GM19463 (cell line): ENCODE results near the gene CBLN3.

Source experiments
- ATAC-seq: cut with Tn5 transposase; IDR thresholded peaks from one replicate; pipeline ENCODE4 v1.9.1; 2021; ENCODE audit warnings: mild to moderate bottlenecking, moderate library complexity; ENCODE audit not compliant: unreplicated experiment

CBLN3 gene

DNA sequence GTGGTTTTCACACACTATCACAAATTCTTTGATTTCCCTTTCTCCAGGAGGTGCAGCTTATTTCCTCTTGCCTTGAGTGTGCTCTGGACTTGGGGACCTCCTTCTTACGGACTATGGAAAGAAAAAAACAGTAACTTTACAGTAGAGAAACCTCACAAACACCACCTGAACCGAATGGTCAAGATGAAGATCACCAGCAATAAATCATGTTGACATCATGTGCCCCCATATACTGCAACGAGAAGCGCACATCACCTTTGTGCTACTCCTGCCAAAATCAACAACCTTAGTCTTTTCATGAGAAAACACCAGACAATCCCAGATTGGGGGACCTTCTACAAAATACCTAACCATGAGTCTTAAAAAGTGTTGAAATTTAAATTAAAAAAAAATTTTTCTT, 43.9 kb downstream of the CBLN3 start:
- no peak for ATAC-seq

DNA sequence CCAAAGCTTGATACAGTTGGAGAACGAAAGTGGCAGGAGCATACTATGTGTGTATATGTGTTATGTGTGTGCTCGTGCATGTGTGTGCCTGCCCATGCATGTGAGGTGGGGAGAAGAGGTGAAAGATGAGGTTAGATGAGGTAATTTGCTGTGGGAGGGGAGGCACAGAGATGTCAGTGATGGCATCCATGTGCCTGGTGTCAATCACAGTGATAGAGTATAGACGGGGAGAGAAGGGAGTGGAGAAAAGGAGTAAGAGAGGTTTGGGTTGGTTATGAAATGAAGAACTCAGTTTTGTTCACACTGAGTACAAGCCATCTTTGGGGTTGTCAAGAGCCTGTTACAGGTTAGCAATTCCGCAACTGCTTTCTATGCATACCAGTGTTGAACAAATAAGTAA, 45.3 kb downstream of the CBLN3 start:
- no peak for ATAC-seq

DNA sequence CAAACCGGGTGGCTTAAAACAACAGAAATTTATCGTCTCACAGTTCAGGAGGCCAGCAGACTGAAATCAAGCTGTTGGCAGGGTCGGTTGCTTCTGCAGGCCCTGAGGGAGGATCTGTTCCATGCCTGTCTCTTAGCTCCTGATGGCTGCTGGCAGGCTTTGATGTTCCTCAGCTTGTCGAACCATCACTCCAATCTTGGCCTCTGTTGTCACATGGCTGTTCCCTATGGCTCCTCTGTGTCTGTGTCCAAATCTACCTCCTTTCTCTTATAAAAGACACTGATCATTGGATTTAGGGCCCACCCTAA, 47.5 kb downstream of the CBLN3 start:
- ATAC-seq = no peak

DNA sequence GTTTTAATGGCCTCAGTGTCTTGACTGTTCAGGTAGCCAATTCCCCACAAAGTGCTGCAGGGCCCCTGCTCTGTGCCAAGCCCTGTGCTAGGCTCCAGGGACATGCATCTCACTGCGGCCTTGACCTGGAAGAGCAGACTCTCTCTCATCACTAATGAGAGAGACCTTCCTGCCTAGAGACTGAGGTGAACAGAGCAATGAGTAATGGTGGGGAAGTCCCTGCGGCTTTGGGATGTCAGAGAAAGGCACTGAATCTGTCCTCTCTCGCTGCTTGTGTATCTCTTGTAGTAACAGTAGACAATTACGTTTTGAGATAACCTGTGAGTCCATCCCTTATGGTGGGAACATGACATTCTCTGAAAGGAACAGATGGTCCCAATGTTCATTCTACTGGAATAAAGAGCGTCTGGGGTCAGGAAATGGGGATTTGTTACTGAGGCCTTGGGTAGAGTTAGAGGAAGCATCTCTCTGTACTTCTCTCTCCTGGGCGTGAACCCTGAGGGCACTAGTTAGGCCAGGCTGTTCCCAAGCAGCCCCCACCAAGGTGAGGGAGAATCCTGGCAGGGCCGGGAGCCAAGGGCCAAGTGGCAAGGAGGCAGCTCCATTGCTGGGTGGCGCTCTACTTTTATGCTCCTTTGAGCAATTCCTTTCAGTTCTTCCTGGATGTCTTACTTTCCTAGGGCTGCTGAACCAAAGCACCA, 48.0 kb downstream of the CBLN3 start:
- ATAC-seq = no peak

DNA sequence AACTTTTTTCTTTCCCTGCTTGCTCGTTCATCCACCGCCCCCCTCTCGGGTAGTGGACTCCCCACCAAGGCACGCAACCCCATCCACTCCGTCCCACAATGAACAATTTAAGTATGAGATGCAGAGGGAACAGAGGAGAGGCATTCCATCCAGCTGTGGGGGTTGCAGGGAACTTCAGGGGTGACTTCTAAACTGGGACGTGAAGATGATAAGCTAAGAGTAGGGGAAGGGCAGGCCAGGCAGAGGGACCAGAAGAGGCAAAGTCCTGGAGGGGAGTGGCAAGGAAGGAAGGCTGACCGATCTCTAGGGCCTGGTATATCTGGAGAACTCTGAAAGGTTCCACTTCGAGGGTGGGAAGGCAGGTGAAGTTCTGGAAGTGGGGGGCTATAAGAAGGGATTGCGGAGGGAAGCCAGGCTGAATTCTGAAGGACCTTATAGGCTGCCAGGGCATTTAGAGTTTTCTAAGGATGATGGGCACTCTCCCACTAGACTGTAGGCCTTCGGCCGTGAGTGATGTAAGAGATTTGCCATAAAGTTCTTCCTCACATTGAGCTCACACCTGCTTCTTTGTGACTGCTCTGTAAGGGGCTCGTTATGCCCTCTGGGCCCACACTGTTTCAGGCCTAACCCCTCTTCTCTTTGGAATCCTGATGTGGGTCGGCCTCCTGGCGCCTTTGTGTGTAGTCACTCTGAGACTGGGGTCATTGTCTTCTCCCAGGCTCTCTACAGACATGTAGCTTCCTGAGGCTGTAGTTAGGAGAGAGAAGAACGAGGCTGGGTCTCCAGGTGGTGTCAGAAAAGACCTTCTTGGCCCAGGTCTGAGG, 49.3 kb downstream of the CBLN3 start:
- no peak for ATAC-seq

DNA sequence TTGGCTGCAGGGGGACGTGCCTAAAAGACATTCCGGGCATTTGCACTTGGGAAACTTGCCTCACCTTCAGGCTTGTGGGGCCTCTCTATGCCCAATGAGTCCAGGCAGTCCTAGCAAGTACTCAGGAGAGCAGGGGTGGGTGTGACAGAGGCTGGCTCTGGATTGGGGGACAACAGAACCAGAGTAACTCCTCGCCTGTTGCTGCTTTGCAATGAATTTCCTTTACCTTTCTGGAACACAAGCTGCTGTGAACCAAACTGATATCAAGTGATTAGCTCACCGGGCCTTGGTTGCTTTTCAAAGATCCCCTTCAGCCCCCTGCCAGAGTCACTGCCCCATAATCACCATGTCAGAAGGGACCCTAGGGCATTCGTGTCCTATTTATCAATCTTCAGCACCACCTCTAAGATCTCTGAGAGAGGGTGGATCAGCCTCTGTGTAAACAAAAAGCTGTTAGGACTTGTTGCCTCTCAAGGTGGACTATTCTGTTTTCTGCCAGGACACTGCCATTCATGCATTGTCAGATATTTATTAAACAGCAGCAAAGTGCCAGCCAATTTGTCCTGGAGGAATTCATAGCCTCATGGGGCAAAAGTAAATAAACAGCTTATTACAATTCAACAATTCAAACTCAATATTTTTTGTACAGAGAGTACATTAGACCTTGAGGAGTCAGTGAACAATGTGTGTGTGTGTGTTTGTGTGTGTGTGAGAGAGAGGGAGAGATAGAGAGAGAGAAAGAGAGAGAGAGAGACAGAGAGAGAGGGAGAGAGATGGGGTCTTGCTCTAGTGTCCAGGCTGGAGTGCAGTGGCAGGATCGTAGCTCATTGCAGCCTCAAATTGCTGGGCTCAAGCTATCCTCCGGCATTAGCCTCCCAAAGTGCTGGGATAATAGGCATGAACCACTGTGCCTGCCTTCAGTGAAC, 50.2 kb downstream of the CBLN3 start:
- no peak for ATAC-seq

DNA sequence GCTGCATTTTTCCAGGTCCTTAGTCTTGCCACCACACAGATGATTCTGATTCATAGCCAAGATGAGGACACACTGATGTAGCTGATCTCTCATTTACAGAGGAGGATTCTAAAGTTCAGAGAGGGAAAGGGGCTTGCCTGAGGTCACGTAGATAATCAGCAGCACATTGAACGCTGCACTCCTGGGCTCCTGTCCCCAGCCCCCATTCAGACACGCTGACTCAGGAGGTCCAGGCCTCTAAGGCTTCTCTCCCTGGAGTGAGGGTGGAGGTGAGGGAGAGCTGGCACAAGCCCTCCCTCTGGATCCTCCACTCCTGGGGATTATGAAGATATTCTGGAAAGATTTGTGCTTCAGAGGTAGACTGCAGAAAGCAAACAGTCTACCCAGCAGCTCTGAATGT, 51.1 kb downstream of the CBLN3 start:
- no peak for ATAC-seq

DNA sequence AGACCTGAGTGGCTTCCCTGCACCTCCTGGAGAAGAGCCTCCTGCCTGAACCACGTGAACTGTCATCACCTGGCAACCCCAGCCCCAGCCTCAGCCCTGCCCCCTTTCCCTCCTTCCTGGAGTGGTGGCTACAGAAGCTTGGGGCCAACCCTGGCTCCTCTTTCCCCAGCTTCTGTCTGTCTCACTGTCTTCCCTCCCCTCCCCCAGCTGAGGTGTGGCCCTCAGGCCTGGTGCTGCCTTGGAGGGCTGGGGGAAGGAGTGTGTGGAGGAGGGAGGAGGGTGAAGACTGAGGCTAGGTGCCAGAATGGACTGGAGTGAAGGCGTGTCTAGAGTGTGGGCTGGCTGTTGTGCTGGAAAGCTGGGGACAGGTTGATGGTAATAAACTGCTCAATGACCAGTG, 51.8 kb downstream of the CBLN3 start:
- no peak for ATAC-seq

DNA sequence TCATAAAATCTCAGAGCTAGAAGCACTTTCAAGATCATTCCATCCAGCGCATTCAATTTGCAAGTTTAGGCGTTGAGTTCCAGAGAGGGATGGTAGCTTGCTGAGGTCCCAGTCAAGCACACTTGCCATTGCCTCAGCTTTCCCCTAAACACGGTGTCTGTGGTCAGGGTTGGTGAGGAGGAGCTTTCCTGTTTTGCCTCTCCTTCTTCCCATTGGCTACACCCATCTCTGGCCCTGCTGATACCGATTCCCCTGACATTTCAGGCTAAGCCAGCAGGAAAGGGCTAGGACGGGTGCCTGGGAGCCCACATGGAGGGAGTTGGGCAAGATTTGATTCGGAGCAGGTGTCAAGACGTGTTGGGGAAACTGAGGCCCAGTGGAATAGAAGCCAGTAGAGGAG, 52.3 kb downstream of the CBLN3 start:
- ATAC-seq = no peak
